HCT116 (cell line): ENCODE data around the gene CTCFL. TPM values are rescaled to one million over a fixed set of nuclear protein-coding genes. Genes with fewer than 3 reads are reported as not detected.
A peak's percentile ranks its signal among the peaks of the same experiment; 100 is the strongest.

ENCODE experiments used
- ATAC-seq: fragments of 200-7000 bp; cut with Tn5 transposase; 2 replicates; pipeline ENCODE4 v1.9.1; 2020; ENCODE audit warnings: mild to moderate bottlenecking, moderate library complexity
- BruUV-seq: library from RNA; stranded (reverse); fragments of 400-500 nt; replicated peaks from 2 replicates; lab custom pipeline; 2021; lab: Mats Ljungman, UMichigan
- CTCF ChIA-PET: fragments of 300-600 bp; sonication (Branson Sonifier 250); formaldehyde crosslinking; loops from one replicate; lab custom pipeline; 2021; ENCODE audit warnings: antibody characterized with exemption; lab: Charles Lee
- POLR2A ChIA-PET: fragments of 300-600, 350-600 bp; sonication (Branson Sonifier 250); formaldehyde crosslinking; loops from one replicate; lab custom pipeline; 2021; ENCODE audit warnings: antibody characterized with exemption; lab: Charles Lee
- RAD21 ChIA-PET, 2 experiments: fragments of 300-600 bp; sonication (Branson Sonifier 250); formaldehyde crosslinking; loops; one replicate each; lab custom pipeline; 2023; ENCODE audit warnings: low total read pairs in 2 of 2; ENCODE audit not compliant: uncharacterized antibody in 2 of 2, unreplicated experiment in 2 of 2, low non-redundant PET in 1 of 2; lab: Charles Lee
- DNase-seq: peaks from one replicate; pipeline ENCODE4 v3.0.0-alpha.2; 2010; ENCODE audit warnings: low read depth, low spot score
- H2AFZ ChIP-seq: fragments of 200-600 bp; shearing (Covaris generic), sonication (generic); 2 replicates; pipeline ENCODE4 v1.6.1; 2017; ENCODE audit warnings: low read depth, mixed run types, mixed read lengths, antibody characterized with exemption, low read length; ENCODE audit not compliant: poor library complexity, severe bottlenecking
- H3K27ac ChIP-seq: 2 replicates; pipeline ENCODE4 v1.5.1; 2012; ENCODE audit warnings: low read depth, low read length
- H3K27me3 ChIP-seq: fragments of 200-600 bp; sonication (generic); 2 replicates; pipeline ENCODE4 v1.6.1; 2016; ENCODE audit warnings: mixed run types, low read length, mixed read lengths; ENCODE audit not compliant: insufficient read depth
- H3K36me3 ChIP-seq, 2 experiments: fragments of 200-500 bp in 1 of 2; fragments of 200-600 bp in 1 of 2; sonication (Bioruptor generic) in 1 of 2; sonication (generic) in 1 of 2; 2 replicates each; pipeline versions ENCODE4 v1.5.1 to v1.6.1; 2014 to 2016; ENCODE audit warnings: low read length in 2 of 2, inconsistent platforms in 1 of 2, mixed read lengths in 1 of 2, mixed run types in 1 of 2; ENCODE audit not compliant: insufficient read depth in 2 of 2, control insufficient read depth in 1 of 2
- H3K4me1 ChIP-seq, 2 experiments: fragments of 200-600 bp in 1 of 2; sonication (generic) in 1 of 2; 2 replicates each; pipeline versions ENCODE4 v1.5.1 to v1.6.1; 2012 to 2017; ENCODE audit warnings: low read length in 2 of 2, inconsistent platforms in 1 of 2, mild to moderate bottlenecking in 1 of 2, mixed read lengths in 1 of 2, mixed run types in 1 of 2, moderate library complexity in 1 of 2; ENCODE audit not compliant: insufficient read depth in 2 of 2, control insufficient read depth in 1 of 2
- H3K4me2 ChIP-seq: fragments of 200-600 bp; sonication (generic); 2 replicates; pipeline ENCODE4 v1.6.1; 2017; ENCODE audit warnings: mixed run types, low read length, mixed read lengths
- H3K4me3 ChIP-seq, 2 experiments: fragments of 200-600 bp in 1 of 2; sonication (generic) in 1 of 2; replicated peaks in 1 of 2; 2 replicates each; pipeline ENCODE4 v1.5.1; 2011 to 2016; ENCODE audit warnings: low read length in 2 of 2, control low read depth in 1 of 2, low read depth in 1 of 2, mild to moderate bottlenecking in 1 of 2, mixed read lengths in 1 of 2, mixed run types in 1 of 2
- H3K79me2 ChIP-seq: fragments of 200-600 bp; sonication (generic); 2 replicates; pipeline ENCODE4 v1.6.1; 2017; ENCODE audit warnings: mild to moderate bottlenecking, mixed run types, low read length, moderate library complexity, mixed read lengths; ENCODE audit not compliant: insufficient read depth
- H3K9ac ChIP-seq: fragments of 200-600 bp; sonication (generic); 2 replicates; pipeline ENCODE4 v1.6.1; 2016; ENCODE audit warnings: low read length, mixed read lengths
- H3K9me2 ChIP-seq: fragments of 200-600 bp; sonication (generic), shearing (Covaris generic); 2 replicates; pipeline ENCODE4 v1.6.1; 2017; ENCODE audit warnings: mixed run types, mild to moderate bottlenecking, moderate library complexity; ENCODE audit not compliant: insufficient read depth
- H3K9me3 ChIP-seq, 2 experiments: fragments of 200-500 bp in 1 of 2; fragments of 200-600 bp in 1 of 2; sonication (Bioruptor generic) in 1 of 2; sonication (generic) in 1 of 2; 2 replicates each; pipeline ENCODE4 v1.6.1; 2014 to 2017; ENCODE audit warnings: low read length in 2 of 2, mixed read lengths in 2 of 2, inconsistent platforms in 1 of 2, low read depth in 1 of 2, mild to moderate bottlenecking in 1 of 2, mixed run types in 1 of 2, moderate library complexity in 1 of 2; ENCODE audit not compliant: control insufficient read depth in 1 of 2, insufficient read depth in 1 of 2
- H4K20me1 ChIP-seq: fragments of 200-600 bp; sonication (generic), shearing (Covaris generic); 2 replicates; pipeline ENCODE4 v1.6.1; 2017; ENCODE audit warnings: mixed run types, mild to moderate bottlenecking, moderate library complexity; ENCODE audit not compliant: insufficient read depth
- EZH2phosphoT487 ChIP-seq: fragments of 200-600 bp; IDR thresholded peaks from 2 replicates; pipeline ENCODE4 v1.6.1; 2018; ENCODE audit warnings: antibody characterized with exemption, borderline replicate concordance
- FOSL1 ChIP-seq: IDR thresholded peaks from 2 replicates; pipeline ENCODE4 v1.6.1; 2012; ENCODE audit warnings: low read depth
- MAX ChIP-seq: IDR thresholded peaks from 2 replicates; pipeline ENCODE4 v1.6.1; 2012
- POLR2A ChIP-seq: IDR thresholded peaks from 2 replicates; pipeline ENCODE4 v1.7.0; 2011; ENCODE audit warnings: borderline replicate concordance; ENCODE audit not compliant: insufficient read depth, insufficient read length; ENCODE audit errors: extremely low read depth
- ZFX ChIP-seq: fragments of 450-650 bp; IDR thresholded peaks from 2 replicates; pipeline ENCODE4 v1.6.1; 2017
- intact Hi-C: fragments of 100-400 bp; cut with micrococcal nuclease; formaldehyde crosslinking; loops from 2 replicates; pipeline ENCODE4 v1.10.0; 2022
- total RNA-seq: library from RNA; stranded (reverse); gene quantifications from one replicate; pipeline ENCODE4 v1.2.1, GENCODE V29; 2021; ENCODE audit not compliant: unreplicated experiment

CTCFL gene
- total RNA-seq, 1 experiment from 2014 or later, result 0.34 TPM

DNA sequence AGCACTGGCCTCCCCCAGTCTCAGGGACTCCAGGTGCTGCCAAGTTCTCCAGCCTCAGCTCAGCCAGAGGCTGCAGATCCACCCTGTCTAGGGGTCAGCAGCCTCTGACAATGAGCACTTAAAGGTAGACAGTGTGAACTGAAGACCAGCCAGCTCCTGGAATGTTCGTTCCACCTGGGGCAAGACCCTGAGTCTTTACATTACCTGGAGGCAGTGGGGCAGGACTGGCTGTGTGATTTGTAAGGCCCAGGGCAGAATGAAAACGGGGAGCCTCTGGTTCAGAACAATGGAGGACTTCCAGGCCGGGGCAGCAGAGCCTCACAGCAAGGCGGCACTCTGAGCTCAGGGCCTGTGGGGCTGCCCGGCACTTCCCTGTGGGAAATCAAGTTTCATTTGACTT lies 65.0 kb downstream of the CTCFL start:
- Histone ChIP-seq H3K36me3 (no peaks in the 10 kb centered on the region), H3K27me3 (no peaks in the 10 kb centered on the region), H3K4me3 (no peak overlapping the region), H3K79me2 (no peaks in the 10 kb centered on the region), H3K4me2 (no peak overlapping the region), H4K20me1 (no peaks in the 10 kb centered on the region), H3K27ac (no peak overlapping the region), H3K9me2 (no peaks in the 10 kb centered on the region), H2AFZ (no peak overlapping the region), H3K9ac (no peak overlapping the region), H3K4me1 (peaks cover 0 to 8% of the 10 kb centered on the region in 2 experiments; a peak in 1 of 4 replicates), H3K9me3 (no peaks in the 10 kb centered on the region; a peak in 1 of 4 replicates)
- DNase-seq (no peak), ATAC-seq (no peak)
- ChIA-PET POLR2A (no interaction called here), CTCF (no interaction called here), RAD21 (no interaction called here)
- intact Hi-C loops, result no loop called here
- no TSS peak for BruUV-seq
- no peak for TF ChIP-seq ZFX

GRCh38 chr20:57459278-57459677 lies 65.7 kb downstream of the CTCFL start:
- Histone ChIP-seq H3K27me3 (no peaks in the 10 kb centered on the region), H3K4me2 (no peak overlapping the region), H3K9me3 (no peaks in the 10 kb centered on the region; a peak in 1 of 4 replicates), H3K9ac (no peak overlapping the region), H3K4me1 (peaks cover 0 to 5% of the 10 kb centered on the region in 2 experiments; a peak in 1 of 4 replicates), H3K4me3 (no peak overlapping the region), H4K20me1 (no peaks in the 10 kb centered on the region), H3K36me3 (no peaks in the 10 kb centered on the region), H3K79me2 (no peaks in the 10 kb centered on the region), H3K9me2 (no peaks in the 10 kb centered on the region), H2AFZ (no peak overlapping the region), H3K27ac (no peak overlapping the region)
- ChIA-PET CTCF (no interaction called here), RAD21 (no interaction called here), POLR2A (no interaction called here)
- no peak for TF ChIP-seq ZFX
- TF ChIP-seq EZH2phosphoT487, result no peak
- no peak for TF ChIP-seq POLR2A
- no peak for TF ChIP-seq MAX
- no peak for TF ChIP-seq FOSL1
- intact Hi-C loops, result no loop called here
- ATAC-seq (peak; percentile 65), DNase-seq (no peak)
- no TSS peak for BruUV-seq
